ENCODE measurements around the gene TPO.
A peak's percentile ranks its signal among the peaks of the same experiment; 100 is the strongest.

TPO gene

GRCh38 chr2:1584691-1585485 is 171.6 kb downstream of the TPO start:
- TF ChIP-seq, protein P1, sequence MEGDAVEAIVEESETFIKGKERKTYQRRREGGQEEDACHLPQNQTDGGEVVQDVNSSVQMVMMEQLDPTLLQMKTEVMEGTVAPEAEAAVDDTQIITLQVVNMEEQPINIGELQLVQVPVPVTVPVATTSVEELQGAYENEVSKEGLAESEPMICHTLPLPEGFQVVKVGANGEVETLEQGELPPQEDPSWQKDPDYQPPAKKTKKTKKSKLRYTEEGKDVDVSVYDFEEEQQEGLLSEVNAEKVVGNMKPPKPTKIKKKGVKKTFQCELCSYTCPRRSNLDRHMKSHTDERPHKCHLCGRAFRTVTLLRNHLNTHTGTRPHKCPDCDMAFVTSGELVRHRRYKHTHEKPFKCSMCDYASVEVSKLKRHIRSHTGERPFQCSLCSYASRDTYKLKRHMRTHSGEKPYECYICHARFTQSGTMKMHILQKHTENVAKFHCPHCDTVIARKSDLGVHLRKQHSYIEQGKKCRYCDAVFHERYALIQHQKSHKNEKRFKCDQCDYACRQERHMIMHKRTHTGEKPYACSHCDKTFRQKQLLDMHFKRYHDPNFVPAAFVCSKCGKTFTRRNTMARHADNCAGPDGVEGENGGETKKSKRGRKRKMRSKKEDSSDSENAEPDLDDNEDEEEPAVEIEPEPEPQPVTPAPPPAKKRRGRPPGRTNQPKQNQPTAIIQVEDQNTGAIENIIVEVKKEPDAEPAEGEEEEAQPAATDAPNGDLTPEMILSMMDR (conservative IDR thresholded peaks at IDR 0.05; ENCODE audit: low read depth, low read length), result peak; percentile 45
- DNase-seq (ENCODE audit: low read depth), result no peak
- no peak overlapping the region for H3K4me3 ChIP-seq (ENCODE audit: low read length)

GRCh38 chr2:1585635-1586034 is 172.4 kb downstream of the TPO start:
- TF ChIP-seq, protein P1 (conservative IDR thresholded peaks at IDR 0.05; ENCODE audit: low read depth, low read length), result no peak
- DNase-seq (ENCODE audit: low read depth), result no peak

GRCh38 chr2:1586251-1586922 is 173.1 kb downstream of the TPO start:
- DNase-seq (ENCODE audit: low read depth), result no peak
- no peak overlapping the region for H3K4me3 ChIP-seq (ENCODE audit: low read length)
- TF ChIP-seq, protein P1 (conservative IDR thresholded peaks at IDR 0.05; ENCODE audit: low read depth, low read length), result no peak

More at GRCh38 chr2:1585635-1586034, 172.4 kb downstream of the TPO start:
- no peak overlapping the region for H3K4me3 ChIP-seq (ENCODE audit: low read length)

- TF ChIP-seq, protein P1 (conservative IDR thresholded peaks at IDR 0.05; ENCODE audit: low read depth, low read length), result no peak
- H3K4me3 ChIP-seq (ENCODE audit: low read length), result no peak overlapping the region
- DNase-seq (ENCODE audit: low read depth), result no peak
Measured at GRCh38 chr2:1586923-1587840, 173.9 kb downstream of the TPO start.

GRCh38 chr2:1588051-1588977 is 175.1 kb downstream of the TPO start:
- DNase-seq (ENCODE audit: low read depth), result no peak
- TF ChIP-seq, protein P1 (conservative IDR thresholded peaks at IDR 0.05; ENCODE audit: low read depth, low read length), result no peak
- H3K4me3 ChIP-seq (ENCODE audit: low read length), result no peak overlapping the region

DNA sequence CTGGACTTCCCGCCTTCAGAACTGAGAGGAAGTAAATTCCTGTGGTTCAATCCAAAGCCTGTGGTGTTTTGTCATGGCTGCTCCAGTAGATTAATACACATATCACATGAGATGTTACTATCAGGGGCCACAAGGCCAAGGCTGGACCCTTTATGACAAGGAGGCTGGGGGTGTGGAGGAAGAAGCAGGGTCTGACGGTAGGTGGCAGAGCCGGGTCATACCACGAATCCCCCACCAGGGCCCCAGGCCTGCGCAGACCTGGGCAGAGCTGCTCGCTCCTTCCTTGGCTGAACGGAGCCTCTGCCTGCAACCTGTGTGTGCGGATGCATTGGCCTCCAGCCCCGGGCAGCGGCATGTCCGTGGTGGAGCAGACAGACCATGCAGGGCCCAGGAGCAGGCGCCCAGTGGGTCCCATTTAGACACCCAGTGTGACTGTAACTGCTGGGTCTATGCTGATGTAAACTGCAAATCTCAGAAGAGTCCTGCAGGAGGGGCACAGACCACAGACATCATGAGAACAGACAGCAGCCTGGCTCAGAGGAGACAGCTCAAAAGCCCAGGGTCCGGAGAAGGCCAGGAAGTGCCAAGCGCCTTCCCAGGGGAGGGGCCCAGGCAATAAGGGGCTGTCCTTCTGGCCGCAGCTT is 175.8 kb downstream of the TPO start:
- no peak for DNase-seq (ENCODE audit: low read depth)
- TF ChIP-seq, protein P1 (conservative IDR thresholded peaks at IDR 0.05; ENCODE audit: low read depth, low read length), result peak; percentile 35
- H3K4me3 ChIP-seq (ENCODE audit: low read length), result no peak overlapping the region
